ENCODE measurements around the gene ATP11B.
"Not testable (repeated sequence)": the region's sequence is repeated elsewhere in the genome, so short reads cannot be mapped to it uniquely, and the experiment has no call there.

ATP11B gene

GRCh38 chr3:182795389-182795782 is 2.1 kb downstream of the ATP11B start:
- DNase-seq (ENCODE audit: low spot score) = no peak

DNA sequence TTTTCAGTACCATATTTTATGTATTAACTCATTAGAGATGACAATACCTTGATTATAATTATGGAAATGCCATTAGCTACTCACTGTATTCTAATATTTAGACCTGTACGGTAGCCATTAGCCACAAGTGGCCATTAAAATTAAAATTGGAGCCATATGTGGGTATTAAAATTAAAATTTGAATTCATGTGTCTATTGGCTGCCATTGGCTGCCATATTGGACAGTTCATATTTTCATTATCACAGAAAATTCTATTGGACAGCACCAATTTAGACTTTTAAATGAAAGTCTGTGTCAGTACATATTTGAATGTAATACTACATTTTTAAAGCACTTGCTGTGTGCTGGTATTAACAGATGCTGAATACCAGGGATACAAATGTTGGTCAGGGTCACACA is 3.0 kb downstream of the ATP11B start:
- no peak for DNase-seq (ENCODE audit: low spot score)

DNA sequence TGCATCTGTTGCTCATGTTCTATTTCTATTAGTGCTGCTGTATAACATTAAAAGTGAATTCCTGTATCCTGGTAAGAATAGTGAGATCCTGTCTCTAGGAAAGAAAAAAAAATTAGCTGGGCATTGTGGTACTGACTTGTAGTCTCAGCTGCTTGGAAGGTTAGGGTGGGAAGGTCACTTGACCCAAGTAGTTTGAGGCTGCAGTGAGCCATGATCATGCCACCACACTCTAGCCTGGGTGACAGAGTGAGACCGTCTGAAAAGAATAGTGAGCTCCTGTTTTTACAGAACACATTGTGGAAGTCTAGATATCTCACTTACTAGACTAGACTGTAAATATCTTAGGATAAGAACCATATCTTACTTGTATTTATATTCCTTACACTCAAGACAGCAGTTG is 4.6 kb downstream of the ATP11B start:
- DNase-seq (ENCODE audit: low spot score) = no peak

DNA sequence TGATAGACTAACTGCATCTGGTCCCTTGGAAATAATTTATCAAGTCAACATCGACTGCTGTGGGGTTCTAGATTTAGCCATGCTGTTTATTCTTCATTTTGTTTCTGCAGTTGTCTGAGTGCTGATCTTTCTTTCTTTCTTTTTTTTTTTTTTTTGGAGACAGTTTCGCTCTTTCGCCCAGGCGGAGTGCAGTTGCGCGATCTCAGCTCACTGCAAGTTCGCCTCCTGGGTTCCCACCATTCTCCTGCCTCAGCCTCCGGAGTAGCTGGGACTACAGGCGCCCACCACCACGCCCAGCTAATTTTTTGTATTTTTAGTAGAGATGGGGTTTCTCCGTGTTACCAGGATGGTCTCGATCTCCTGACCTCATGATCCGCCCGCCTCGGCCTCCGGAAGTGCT is 5.8 kb downstream of the ATP11B start:
- not testable (repeated sequence) for DNase-seq (ENCODE audit: low spot score)

GRCh38 chr3:182800508-182800907 is 7.2 kb downstream of the ATP11B start:
- no peak for DNase-seq (ENCODE audit: low spot score)

DNA sequence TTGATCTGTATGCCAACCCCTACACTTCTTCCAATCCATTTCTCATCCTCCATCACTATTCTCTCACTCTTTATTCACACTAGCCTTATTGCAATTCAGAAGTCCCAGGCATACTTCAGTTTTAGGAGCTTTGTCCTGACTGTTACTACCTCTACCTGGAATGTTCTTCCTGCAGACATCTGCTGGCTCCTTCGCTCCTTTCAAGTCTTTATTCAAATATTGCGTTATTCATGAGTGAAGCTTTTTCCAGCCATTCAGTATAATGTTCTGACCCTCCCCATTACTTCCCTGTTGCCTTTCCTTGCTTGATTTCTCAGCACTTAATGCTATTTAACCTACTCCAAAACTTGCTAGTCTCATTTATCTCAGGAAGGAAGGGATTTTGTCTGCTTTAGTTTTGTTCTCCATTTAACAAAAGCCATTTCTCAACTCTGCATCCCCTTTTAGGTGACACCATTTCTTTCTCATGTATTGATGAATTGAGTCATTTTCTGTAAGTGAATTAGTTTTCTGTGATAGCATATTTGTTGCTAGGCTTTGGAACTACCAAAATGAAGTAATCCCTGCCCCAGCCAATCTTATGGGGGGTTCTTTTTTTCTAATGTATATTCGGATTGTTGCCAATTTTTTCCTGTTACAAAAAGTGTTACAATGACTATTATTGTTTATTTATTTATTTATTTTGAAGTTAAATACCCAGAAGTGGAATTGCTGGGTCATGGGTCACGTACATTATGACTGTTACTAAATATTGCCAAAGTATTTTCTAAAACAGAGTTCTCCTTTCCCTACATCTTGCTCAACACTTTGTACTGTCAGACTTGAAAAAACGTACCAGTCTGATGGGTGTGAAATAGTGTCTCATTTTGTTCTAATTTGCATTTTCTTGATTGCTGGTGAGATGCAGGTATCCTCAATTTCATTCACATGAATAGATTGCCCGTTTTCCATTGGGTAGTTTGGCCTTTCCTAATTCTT is 9.4 kb downstream of the ATP11B start:
- no peak for DNase-seq (ENCODE audit: low spot score)

GRCh38 chr3:182803596-182803995 is 10.3 kb downstream of the ATP11B start:
- DNase-seq (ENCODE audit: low spot score) = no peak

- DNase-seq (ENCODE audit: low spot score) = no peak
These were observed 13.8 kb downstream of the ATP11B start for GRCh38 chr3:182807061-182807460.

GRCh38 chr3:182808041-182808770 is 14.9 kb downstream of the ATP11B start:
- DNase-seq (ENCODE audit: low spot score) = no peak

GRCh38 chr3:182809531-182809930 is 16.2 kb downstream of the ATP11B start:
- DNase-seq (ENCODE audit: low spot score) = no peak

- DNase-seq (ENCODE audit: low spot score) = no peak
These were observed 17.4 kb downstream of the ATP11B start for GRCh38 chr3:182810574-182811268.

DNA sequence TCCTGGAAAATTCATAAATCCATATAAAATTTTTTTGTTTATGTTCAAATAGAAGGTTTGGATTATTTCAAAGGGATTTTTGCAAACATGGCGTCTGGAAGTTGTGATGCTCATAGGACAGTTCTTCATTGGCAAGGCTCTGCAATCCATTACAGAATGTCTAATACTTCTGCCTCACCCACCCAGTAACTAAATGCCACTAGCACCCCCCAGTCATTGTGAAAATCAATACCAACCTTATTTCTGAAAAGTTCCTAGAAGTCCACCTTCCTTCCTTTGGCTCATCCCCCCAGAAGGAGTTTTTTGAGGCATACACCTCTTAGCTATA is 17.9 kb downstream of the ATP11B start:
- no peak for DNase-seq (ENCODE audit: low spot score)

DNA sequence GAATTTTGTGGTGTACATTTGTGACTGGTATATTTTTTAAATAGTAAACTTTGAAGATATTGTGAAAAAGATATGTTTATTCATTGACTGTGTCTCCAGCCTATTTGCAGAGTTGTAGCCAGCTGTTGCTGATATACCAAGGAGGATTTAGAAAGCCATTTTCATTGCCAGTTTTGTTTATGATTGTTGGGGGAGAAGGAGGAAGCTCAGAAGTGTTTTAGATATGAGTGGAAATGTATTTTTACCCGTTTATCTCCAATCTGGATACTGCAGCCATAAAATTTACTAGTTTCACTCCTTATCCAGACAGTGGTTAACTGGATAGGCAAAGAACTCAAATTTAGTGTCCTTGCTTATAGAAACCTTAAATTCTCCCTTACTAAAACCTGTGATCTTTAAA is 18.8 kb downstream of the ATP11B start:
- DNase-seq (ENCODE audit: low spot score) = no peak

- no peak for DNase-seq (ENCODE audit: low spot score)
These were observed 21.2 kb downstream of the ATP11B start for GRCh38 chr3:182814419-182815062.

- no peak for DNase-seq (ENCODE audit: low spot score)
These were observed 22.9 kb downstream of the ATP11B start for GRCh38 chr3:182816181-182816580.

GRCh38 chr3:182818296-182818978 is 25.1 kb downstream of the ATP11B start:
- no peak for DNase-seq (ENCODE audit: low spot score)

GRCh38 chr3:182821221-182821981 is 28.1 kb downstream of the ATP11B start:
- no peak for DNase-seq (ENCODE audit: low spot score)

- DNase-seq (ENCODE audit: low spot score) = not testable (repeated sequence)
These were observed 29.0 kb downstream of the ATP11B start for GRCh38 chr3:182822260-182822659.

GRCh38 chr3:182824957-182825356 is 31.7 kb downstream of the ATP11B start:
- DNase-seq (ENCODE audit: low spot score) = no peak

DNA sequence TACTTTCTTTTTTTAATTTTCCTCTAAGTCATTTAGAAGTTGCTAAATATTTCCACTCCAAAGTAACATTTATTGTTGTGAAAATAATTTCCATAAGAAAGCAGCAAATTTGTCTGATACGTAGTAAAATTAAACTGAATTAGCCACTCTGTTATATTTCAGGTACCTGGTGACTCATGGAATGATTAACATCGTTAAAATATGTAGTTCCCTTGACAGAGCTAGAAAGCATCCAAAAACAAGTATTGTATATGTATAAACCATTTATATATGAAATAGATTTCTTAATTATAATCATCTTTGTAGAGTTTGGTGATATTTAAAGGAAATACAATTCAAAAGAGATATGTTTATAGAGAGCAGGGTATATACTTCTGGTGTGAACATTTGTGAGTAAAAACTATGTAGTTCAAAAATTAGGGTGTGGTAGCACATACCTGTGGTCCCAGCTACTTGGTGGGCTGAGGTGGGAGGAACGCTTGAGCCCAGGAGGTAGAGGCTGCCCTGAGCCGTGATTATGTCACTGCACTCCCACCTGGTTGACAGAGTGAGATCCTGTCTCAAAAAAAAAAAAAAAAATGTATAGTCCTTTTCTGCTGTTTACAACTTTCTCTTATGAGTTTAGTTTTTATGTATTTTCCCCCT is 36.6 kb downstream of the ATP11B start:
- no peak for DNase-seq (ENCODE audit: low spot score)

All from left forelimb (tissue), 1 donor.